IMR-90 (cell line): ENCODE data around the gene ACLY. TPM values are rescaled to one million over a fixed set of nuclear protein-coding genes. Genes with fewer than 3 reads are reported as not detected.

Experiments
- ATAC-seq: fragments of 200-7000 bp; cut with Tn5 transposase; 2 replicates; pipeline ENCODE4 v1.9.1; 2020; ENCODE audit warnings: low read depth, mild to moderate bottlenecking, moderate library complexity
- BruUV-seq: library from RNA; stranded (reverse); fragments of 400-500 nt; replicated peaks from 2 replicates; lab custom pipeline; 2021; lab: Mats Ljungman, UMichigan
- CTCF ChIA-PET: fragments of 300-600 bp; formaldehyde crosslinking; extraction: SDS; loops from one replicate; lab custom pipeline; 2021; ENCODE audit warnings: antibody characterized with exemption; lab: Yijun Ruan, JAX
- POLR2A ChIA-PET: fragments of 300-600 bp; sonication (Branson Sonifier 250); formaldehyde crosslinking; loops from one replicate; lab custom pipeline; 2022; ENCODE audit warnings: antibody characterized with exemption; ENCODE audit not compliant: unreplicated experiment; lab: Charles Lee
- DNase-seq: peaks from one replicate; pipeline ENCODE4 v3.0.0; 2013
- H2AFZ ChIP-seq: replicated peaks from 2 replicates; pipeline ENCODE3; 2013; ENCODE audit warnings: low read length, mild to moderate bottlenecking; ENCODE audit not compliant: poor library complexity
- H2AK5ac ChIP-seq: 2 replicates; pipeline ENCODE4 v1.6.1; 2013; ENCODE audit warnings: low read depth, low read length, inconsistent platforms
- H2AK9ac ChIP-seq: replicated peaks from 2 replicates; pipeline ENCODE3; 2013; ENCODE audit warnings: mild to moderate bottlenecking, low read depth, low read length, moderate library complexity; ENCODE audit not compliant: poor library complexity
- H2BK120ac ChIP-seq: 2 replicates; pipeline ENCODE4 v1.6.1; 2013; ENCODE audit warnings: low read depth, low read length, inconsistent platforms
- H2BK15ac ChIP-seq: 3 replicates; pipeline ENCODE4 v1.6.1; 2013; ENCODE audit warnings: low read depth, low read length, inconsistent platforms
- H2BK20ac ChIP-seq: 2 replicates; pipeline ENCODE4 v1.6.1; 2013; ENCODE audit warnings: low read depth, mild to moderate bottlenecking, inconsistent platforms, low read length, moderate library complexity
- H2BK5ac ChIP-seq: 2 replicates; pipeline ENCODE4 v1.6.1; 2013; ENCODE audit warnings: mild to moderate bottlenecking, low read depth, low read length, inconsistent platforms; ENCODE audit not compliant: poor library complexity, severe bottlenecking
- H3K14ac ChIP-seq: replicated peaks from 2 replicates; pipeline ENCODE4 v1.6.1; 2013; ENCODE audit warnings: low read depth, low read length, inconsistent platforms
- H3K18ac ChIP-seq: 2 replicates; pipeline ENCODE4 v1.6.1; 2013; ENCODE audit warnings: low read depth, low read length, control low read depth
- H3K23ac ChIP-seq: 2 replicates; pipeline ENCODE4 v1.6.1; 2013; ENCODE audit warnings: low read depth, low read length, inconsistent platforms
- H3K27ac ChIP-seq: 2 replicates; pipeline ENCODE4 v1.5.1; 2013; ENCODE audit warnings: mild to moderate bottlenecking, control low read depth, low read length; ENCODE audit not compliant: insufficient read depth
- H3K27me3 ChIP-seq: 2 replicates; pipeline ENCODE4 v1.6.1; 2013; ENCODE audit warnings: low read length; ENCODE audit not compliant: control insufficient read depth, insufficient read depth
- H3K36me3 ChIP-seq: 2 replicates; pipeline ENCODE4 v1.6.1; 2013; ENCODE audit warnings: low read length, mixed read lengths; ENCODE audit not compliant: control insufficient read depth, insufficient read depth
- H3K4ac ChIP-seq: 2 replicates; pipeline ENCODE4 v1.6.1; 2013; ENCODE audit warnings: low read depth, low read length, inconsistent platforms
- H3K4me1 ChIP-seq: 2 replicates; pipeline ENCODE4 v1.6.1; 2013; ENCODE audit warnings: low read length, mixed read lengths; ENCODE audit not compliant: control insufficient read depth, insufficient read depth
- H3K4me2 ChIP-seq: 2 replicates; pipeline ENCODE4 v1.6.1; 2013; ENCODE audit warnings: low read depth, mild to moderate bottlenecking, control low read depth, low read length, moderate library complexity
- H3K4me3 ChIP-seq: 2 replicates; pipeline ENCODE4 v1.5.1; 2013; ENCODE audit warnings: low read depth, mild to moderate bottlenecking, control low read depth, low read length, moderate library complexity; ENCODE audit not compliant: insufficient read depth
- H3K56ac ChIP-seq: 2 replicates; pipeline ENCODE4 v1.6.1; 2013; ENCODE audit warnings: low read length, inconsistent platforms; ENCODE audit not compliant: insufficient read depth; ENCODE audit errors: extremely low read depth
- H3K79me1 ChIP-seq, 2 experiments: 2 replicates each; pipeline ENCODE4 v1.6.1; 2013; ENCODE audit warnings: low read length in 2 of 2, inconsistent platforms in 1 of 2, low read depth in 1 of 2
- H3K9ac ChIP-seq: 2 replicates; pipeline ENCODE4 v1.6.1; 2013; ENCODE audit warnings: low read depth, low read length, control low read depth
- H3K9me1 ChIP-seq: 2 replicates; pipeline ENCODE4 v1.6.1; 2013; ENCODE audit warnings: low read length, inconsistent platforms; ENCODE audit not compliant: insufficient read depth
- H3K9me3 ChIP-seq: 2 replicates; pipeline ENCODE4 v1.6.1; 2013; ENCODE audit warnings: low read length; ENCODE audit not compliant: control insufficient read depth, insufficient read depth
- H4K20me1 ChIP-seq: 2 replicates; pipeline ENCODE4 v1.6.1; 2013; ENCODE audit warnings: low read length, inconsistent platforms; ENCODE audit not compliant: insufficient read depth
- H4K5ac ChIP-seq: 2 replicates; pipeline ENCODE4 v1.6.1; 2013; ENCODE audit warnings: mild to moderate bottlenecking, low read depth, low read length, control low read depth
- H4K8ac ChIP-seq, 2 experiments: 2 replicates each; pipeline ENCODE4 v1.6.1; 2013; ENCODE audit warnings: low read depth in 2 of 2, low read length in 2 of 2, control low read depth in 1 of 2, inconsistent platforms in 1 of 2
- H4K91ac ChIP-seq: 2 replicates; pipeline ENCODE4 v1.6.1; 2013; ENCODE audit warnings: low read depth, low read length, inconsistent platforms; ENCODE audit not compliant: insufficient read depth
- BHLHE40 ChIP-seq: fragments of 150-350 bp; IDR thresholded peaks from 2 replicates; pipeline ENCODE4 v1.6.1; 2016; ENCODE audit warnings: mild to moderate bottlenecking, low read depth, low read length
- CEBPB ChIP-seq: IDR thresholded peaks from 2 replicates; pipeline ENCODE4 v1.6.1; 2012; ENCODE audit warnings: low read depth, low read length, improper control_type of control experiment
- CHD1 ChIP-seq: IDR thresholded peaks from 2 replicates; pipeline ENCODE4 v1.6.1; 2012; ENCODE audit warnings: low read depth, low read length, improper control_type of control experiment
- MAFK ChIP-seq: IDR thresholded peaks from 2 replicates; pipeline ENCODE4 v1.6.1; 2012; ENCODE audit warnings: low read depth, low read length, improper control_type of control experiment
- MAZ ChIP-seq: IDR thresholded peaks from 2 replicates; pipeline ENCODE4 v1.6.1; 2012; ENCODE audit warnings: low read depth, mild to moderate bottlenecking, low read length, improper control_type of control experiment, moderate library complexity, borderline replicate concordance
- MXI1 ChIP-seq: IDR thresholded peaks from 2 replicates; pipeline ENCODE4 v1.6.1; 2012; ENCODE audit warnings: low read depth, mild to moderate bottlenecking, low read length, moderate library complexity, borderline replicate concordance
- NFE2L2 ChIP-seq: fragments of 150-350 bp; IDR thresholded peaks from 2 replicates; pipeline ENCODE4 v1.6.1; 2016; ENCODE audit warnings: low read depth, mild to moderate bottlenecking, low read length
- POLR2A ChIP-seq: IDR thresholded peaks from 2 replicates; pipeline ENCODE4 v1.6.1; 2012; ENCODE audit warnings: mild to moderate bottlenecking, low read depth, low read length
- RAD21 ChIP-seq: IDR thresholded peaks from 2 replicates; pipeline ENCODE4 v1.6.1; 2012; ENCODE audit warnings: low read length, improper control_type of control experiment
- RCOR1 ChIP-seq: IDR thresholded peaks from 2 replicates; pipeline ENCODE4 v1.6.1; 2012; ENCODE audit warnings: mild to moderate bottlenecking, low read length, improper control_type of control experiment; ENCODE audit not compliant: insufficient replicate concordance
- RFX5 ChIP-seq: IDR thresholded peaks from 2 replicates; pipeline ENCODE4 v1.8.0; 2012; ENCODE audit warnings: low read depth, mild to moderate bottlenecking, low read length, moderate library complexity
- SMC3 ChIP-seq: fragments of 150-350 bp; IDR thresholded peaks from 2 replicates; pipeline ENCODE4 v1.6.1; 2016; ENCODE audit warnings: low read depth, mild to moderate bottlenecking, antibody characterized with exemption, low read length, moderate library complexity
- WGBS, 2 experiments: methylation state at CpG; one replicate each; pipeline versions ENCODE4 v1.1.5 to v1.1.7; 2013; ENCODE audit warnings: missing lambda C conversion rate in 2 of 2; ENCODE audit not compliant: insufficient read length in 1 of 2; ENCODE audit errors: extremely low coverage in 2 of 2; 5-methylcytosine and 5-hydroxymethylcytosine counted together
- dilution Hi-C: fragments of 300-500 bp; cut with HindIII; formaldehyde crosslinking; loops from one replicate; pipeline ENCODE4 v1.14.3; 2018; ENCODE audit warnings: low sequenced_read_pairs; ENCODE audit not compliant: unreplicated experiment
- in situ Hi-C: fragments of 300-500 bp; cut with MboI; formaldehyde crosslinking; loops from 3 replicates; pipeline ENCODE4 v1.14.3; 2019; ENCODE audit warnings: low sequenced_read_pairs, inconsistent platforms, mixed read lengths
- intact Hi-C: fragments of 100-400 bp; cut with micrococcal nuclease; formaldehyde crosslinking; loops from 2 replicates; pipeline ENCODE4 v1.10.0; 2022
- polyA plus RNA-seq, 3 experiments: library from polyadenylated mRNA; depleted of rRNA; stranded (reverse); fragments of >200 nt; gene quantifications; 2 replicates each; pipeline ENCODE4 v1.2.3, GENCODE V29; 2012; ENCODE audit warnings: low replicate concordance in 1 of 3
- total RNA-seq: library from RNA; depleted of rRNA; stranded (reverse); fragments of >200 nt; gene quantifications from 2 replicates; pipeline ENCODE4 v1.2.3, GENCODE V29; 2012
- TF ChIP-seq, protein P1 (sequence below): fragments of 150-350 bp; IDR thresholded peaks from 2 replicates; pipeline ENCODE4 v1.6.1; 2017; ENCODE audit warnings: mild to moderate bottlenecking, antibody characterized with exemption, low read length, low read depth
- TF ChIP-seq, protein P2 (sequence below): conservative IDR thresholded peaks from 2 replicates; pipeline ENCODE4 v1.5.1; 2012; ENCODE audit warnings: mild to moderate bottlenecking, low read depth, low read length, improper control_type of control experiment
- TF ChIP-seq, protein P3 (sequence below): fragments of 150-350 bp; IDR thresholded peaks from 2 replicates; pipeline ENCODE4 v1.6.1; 2016; ENCODE audit warnings: low read depth, mild to moderate bottlenecking, low read length, moderate library complexity, borderline replicate concordance

The ACLY gene
- total and polyA plus RNA-seq, 2 of the 4 experiments (the other 2 are of a cell fraction): 167 to 230 TPM

- ChIA-PET POLR2A (interaction anchor here (0.7 kb wide), 1 partner anchor 16 kb away, joined by 15 read pairs; no protein-coding TSS in a partner anchor), CTCF (no interaction called here)
- Histone ChIP-seq H4K8ac (peak overlapping the region; percentile 29 to 68; a peak in 3 of 4 replicates), H2BK15ac (peak overlapping the region; percentile 71; the same call in 2 of the 3 replicates), H3K9me3 (no peaks in the 10 kb centered on the region), H4K20me1 (peaks cover 39% of the 10 kb centered on the region), H2AFZ (no peak overlapping the region), H3K4ac (peak overlapping the region; percentile 93), H4K91ac (peak overlapping the region; percentile 73; the same call in 1 of the 2 replicates), H2BK5ac (peak overlapping the region; percentile 78), H2AK5ac (peak overlapping the region; percentile 99), H3K4me3 (no peak overlapping the region), H3K4me1 (peaks cover 33% of the 10 kb centered on the region), H3K27ac (peak overlapping the region; percentile 58), H2BK20ac (peak overlapping the region; percentile 43), H3K23ac (peak overlapping the region; percentile 89; the same call in 1 of the 2 replicates), H3K9me1 (peaks cover 41% of the 10 kb centered on the region), H3K4me2 (peak overlapping the region; percentile 29; the same call in 1 of the 2 replicates), H3K14ac (peak overlapping the region; percentile 68), H3K18ac (peak overlapping the region; percentile 53), H3K56ac (peak overlapping the region; percentile 29; the same call in 1 of the 2 replicates), H3K36me3 (peaks cover 77% of the 10 kb centered on the region), H3K27me3 (no peaks in the 10 kb centered on the region), H2AK9ac (peak overlapping the region; percentile 91), H3K79me1 (peaks cover 63 to 85% of the 10 kb centered on the region in 2 experiments), H2BK120ac (peak overlapping the region; percentile 31; the same call in 1 of the 2 replicates), H4K5ac (peak overlapping the region; percentile 65; the same call in 1 of the 2 replicates), H3K9ac (0 out of 2 replicates have a peak overlapping the region, but pooled peaks have one; percentile 2)
- BruUV-seq: no TSS peak
- dilution Hi-C loops (no loop called here), intact Hi-C loops (no loop called here), in situ Hi-C loops (no loop called here)
- WGBS, 2 experiments: 36% methylated on average over 3 of the region's 8 CpGs; no CpG with 5 or more reads in 1 of the 2 experiments
- ATAC-seq: peak; percentile 28
- DNase-seq: peak; percentile 82
- TF ChIP-seq SMC3: no peak
- no peak for TF ChIP-seq MXI1
- TF ChIP-seq, protein P1, sequence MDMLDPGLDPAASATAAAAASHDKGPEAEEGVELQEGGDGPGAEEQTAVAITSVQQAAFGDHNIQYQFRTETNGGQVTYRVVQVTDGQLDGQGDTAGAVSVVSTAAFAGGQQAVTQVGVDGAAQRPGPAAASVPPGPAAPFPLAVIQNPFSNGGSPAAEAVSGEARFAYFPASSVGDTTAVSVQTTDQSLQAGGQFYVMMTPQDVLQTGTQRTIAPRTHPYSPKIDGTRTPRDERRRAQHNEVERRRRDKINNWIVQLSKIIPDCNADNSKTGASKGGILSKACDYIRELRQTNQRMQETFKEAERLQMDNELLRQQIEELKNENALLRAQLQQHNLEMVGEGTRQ: no peak
- TF ChIP-seq RAD21: 0 out of 2 replicates have a peak, but pooled peaks have one; percentile 18
- no peak for TF ChIP-seq POLR2A
- TF ChIP-seq BHLHE40: peak; percentile 10; the same call in 1 of the 2 replicates
- TF ChIP-seq, protein P2, sequence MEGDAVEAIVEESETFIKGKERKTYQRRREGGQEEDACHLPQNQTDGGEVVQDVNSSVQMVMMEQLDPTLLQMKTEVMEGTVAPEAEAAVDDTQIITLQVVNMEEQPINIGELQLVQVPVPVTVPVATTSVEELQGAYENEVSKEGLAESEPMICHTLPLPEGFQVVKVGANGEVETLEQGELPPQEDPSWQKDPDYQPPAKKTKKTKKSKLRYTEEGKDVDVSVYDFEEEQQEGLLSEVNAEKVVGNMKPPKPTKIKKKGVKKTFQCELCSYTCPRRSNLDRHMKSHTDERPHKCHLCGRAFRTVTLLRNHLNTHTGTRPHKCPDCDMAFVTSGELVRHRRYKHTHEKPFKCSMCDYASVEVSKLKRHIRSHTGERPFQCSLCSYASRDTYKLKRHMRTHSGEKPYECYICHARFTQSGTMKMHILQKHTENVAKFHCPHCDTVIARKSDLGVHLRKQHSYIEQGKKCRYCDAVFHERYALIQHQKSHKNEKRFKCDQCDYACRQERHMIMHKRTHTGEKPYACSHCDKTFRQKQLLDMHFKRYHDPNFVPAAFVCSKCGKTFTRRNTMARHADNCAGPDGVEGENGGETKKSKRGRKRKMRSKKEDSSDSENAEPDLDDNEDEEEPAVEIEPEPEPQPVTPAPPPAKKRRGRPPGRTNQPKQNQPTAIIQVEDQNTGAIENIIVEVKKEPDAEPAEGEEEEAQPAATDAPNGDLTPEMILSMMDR: no peak
- TF ChIP-seq, protein P3, sequence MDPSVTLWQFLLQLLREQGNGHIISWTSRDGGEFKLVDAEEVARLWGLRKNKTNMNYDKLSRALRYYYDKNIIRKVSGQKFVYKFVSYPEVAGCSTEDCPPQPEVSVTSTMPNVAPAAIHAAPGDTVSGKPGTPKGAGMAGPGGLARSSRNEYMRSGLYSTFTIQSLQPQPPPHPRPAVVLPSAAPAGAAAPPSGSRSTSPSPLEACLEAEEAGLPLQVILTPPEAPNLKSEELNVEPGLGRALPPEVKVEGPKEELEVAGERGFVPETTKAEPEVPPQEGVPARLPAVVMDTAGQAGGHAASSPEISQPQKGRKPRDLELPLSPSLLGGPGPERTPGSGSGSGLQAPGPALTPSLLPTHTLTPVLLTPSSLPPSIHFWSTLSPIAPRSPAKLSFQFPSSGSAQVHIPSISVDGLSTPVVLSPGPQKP: no peak
- TF ChIP-seq RCOR1: no peak
- peak; percentile 66; the same call in 1 of the 2 replicates for TF ChIP-seq MAZ
- TF ChIP-seq CHD1: no peak
- TF ChIP-seq MAFK: no peak
- no peak for TF ChIP-seq RFX5
- TF ChIP-seq CEBPB: no peak
- TF ChIP-seq NFE2L2: no peak
These were observed 11.6 kb downstream of the ACLY start for GRCh38 chr17:41907185-41907556.
